Activated CD8-positive, alpha-beta memory T cell treated with anti-CD3 and anti-CD28 coated beads, Interleukin-2, amount 50 U/mL, for 24 hours (primary cell): ENCODE measurements around the gene HEATR5B.
"Not testable (repeated sequence)": the region's sequence is repeated elsewhere in the genome, so short reads cannot be mapped to it uniquely, and the experiment has no call there.

Experiments
- DNase-seq: peaks from one replicate; pipeline ENCODE4 v3.0.0-alpha.2; 2020; ENCODE audit errors: extremely low read depth

HEATR5B gene

GRCh38 chr2:37061776-37062175 lies 22.4 kb downstream of the HEATR5B start:
- DNase-seq: no peak

- DNase-seq: no peak
Observed at GRCh38 chr2:37061013-37061711, 23.0 kb downstream of the HEATR5B start.

GRCh38 chr2:37060446-37060845 lies 23.7 kb downstream of the HEATR5B start:
- no peak for DNase-seq

- DNase-seq: no peak
Observed at GRCh38 chr2:37059841-37060240, 24.3 kb downstream of the HEATR5B start.

GRCh38 chr2:37052600-37053332 lies 31.4 kb downstream of the HEATR5B start:
- DNase-seq: no peak

GRCh38 chr2:37039580-37039979 lies 44.6 kb downstream of the HEATR5B start:
- no peak for DNase-seq

- no peak for DNase-seq
Observed at GRCh38 chr2:37037771-37038170, 46.4 kb downstream of the HEATR5B start.

- DNase-seq: no peak
Observed at GRCh38 chr2:37029758-37030157, 54.4 kb downstream of the HEATR5B start.

GRCh38 chr2:37026050-37026449 lies 58.1 kb downstream of the HEATR5B start:
- DNase-seq: no peak

- no peak for DNase-seq
Observed at GRCh38 chr2:37020887-37021796, 63.0 kb downstream of the HEATR5B start.

GRCh38 chr2:37020212-37020886 lies 63.8 kb downstream of the HEATR5B start:
- no peak for DNase-seq

- DNase-seq: no peak
Observed at GRCh38 chr2:37013315-37013641, 70.9 kb downstream of the HEATR5B start.

- DNase-seq: no peak
Observed at GRCh38 chr2:37011130-37011529, 73.0 kb downstream of the HEATR5B start.

- no peak for DNase-seq
Observed at GRCh38 chr2:37005118-37005868, 78.9 kb downstream of the HEATR5B start.

GRCh38 chr2:37000988-37001556 lies 83.1 kb downstream of the HEATR5B start:
- DNase-seq: no peak

GRCh38 chr2:37000318-37000717 lies 83.9 kb downstream of the HEATR5B start:
- no peak for DNase-seq

GRCh38 chr2:36999416-36999815 lies 84.8 kb downstream of the HEATR5B start:
- not testable (repeated sequence) for DNase-seq

GRCh38 chr2:36993841-36994620 lies 90.1 kb downstream of the HEATR5B start:
- DNase-seq: no peak

- DNase-seq: no peak
Observed at GRCh38 chr2:36988008-36988407, 96.2 kb downstream of the HEATR5B start.

GRCh38 chr2:36982467-36982866 lies 101.7 kb downstream of the HEATR5B start:
- no peak for DNase-seq
